GM12875 (cell line): ENCODE results near the gene XXYLT1.

Experiments used
- H3K4me3 ChIP-seq: one replicate; pipeline ENCODE4 v1.5.1; 2011; ENCODE audit warnings: low read depth, low read length, control low read depth
- TF ChIP-seq, protein P1 (sequence below): IDR thresholded peaks from 2 replicates; pipeline ENCODE4 v1.5.1; 2011; ENCODE audit warnings: low read depth, mild to moderate bottlenecking, control low read depth, inconsistent platforms, low read length, moderate library complexity, borderline replicate concordance; ENCODE audit not compliant: insufficient read depth

Gene XXYLT1

GRCh38 chr3:195200010-195200822 lies 70.7 kb downstream of the XXYLT1 start:
- TF ChIP-seq, protein P1, sequence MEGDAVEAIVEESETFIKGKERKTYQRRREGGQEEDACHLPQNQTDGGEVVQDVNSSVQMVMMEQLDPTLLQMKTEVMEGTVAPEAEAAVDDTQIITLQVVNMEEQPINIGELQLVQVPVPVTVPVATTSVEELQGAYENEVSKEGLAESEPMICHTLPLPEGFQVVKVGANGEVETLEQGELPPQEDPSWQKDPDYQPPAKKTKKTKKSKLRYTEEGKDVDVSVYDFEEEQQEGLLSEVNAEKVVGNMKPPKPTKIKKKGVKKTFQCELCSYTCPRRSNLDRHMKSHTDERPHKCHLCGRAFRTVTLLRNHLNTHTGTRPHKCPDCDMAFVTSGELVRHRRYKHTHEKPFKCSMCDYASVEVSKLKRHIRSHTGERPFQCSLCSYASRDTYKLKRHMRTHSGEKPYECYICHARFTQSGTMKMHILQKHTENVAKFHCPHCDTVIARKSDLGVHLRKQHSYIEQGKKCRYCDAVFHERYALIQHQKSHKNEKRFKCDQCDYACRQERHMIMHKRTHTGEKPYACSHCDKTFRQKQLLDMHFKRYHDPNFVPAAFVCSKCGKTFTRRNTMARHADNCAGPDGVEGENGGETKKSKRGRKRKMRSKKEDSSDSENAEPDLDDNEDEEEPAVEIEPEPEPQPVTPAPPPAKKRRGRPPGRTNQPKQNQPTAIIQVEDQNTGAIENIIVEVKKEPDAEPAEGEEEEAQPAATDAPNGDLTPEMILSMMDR: no peak

GRCh38 chr3:195198426-195199346 lies 72.3 kb downstream of the XXYLT1 start:
- H3K4me3 ChIP-seq: no peak overlapping the region
- TF ChIP-seq, protein P1: no peak

More at GRCh38 chr3:195200010-195200822, 70.7 kb downstream of the XXYLT1 start:
- H3K4me3 ChIP-seq: no peak overlapping the region

DNA sequence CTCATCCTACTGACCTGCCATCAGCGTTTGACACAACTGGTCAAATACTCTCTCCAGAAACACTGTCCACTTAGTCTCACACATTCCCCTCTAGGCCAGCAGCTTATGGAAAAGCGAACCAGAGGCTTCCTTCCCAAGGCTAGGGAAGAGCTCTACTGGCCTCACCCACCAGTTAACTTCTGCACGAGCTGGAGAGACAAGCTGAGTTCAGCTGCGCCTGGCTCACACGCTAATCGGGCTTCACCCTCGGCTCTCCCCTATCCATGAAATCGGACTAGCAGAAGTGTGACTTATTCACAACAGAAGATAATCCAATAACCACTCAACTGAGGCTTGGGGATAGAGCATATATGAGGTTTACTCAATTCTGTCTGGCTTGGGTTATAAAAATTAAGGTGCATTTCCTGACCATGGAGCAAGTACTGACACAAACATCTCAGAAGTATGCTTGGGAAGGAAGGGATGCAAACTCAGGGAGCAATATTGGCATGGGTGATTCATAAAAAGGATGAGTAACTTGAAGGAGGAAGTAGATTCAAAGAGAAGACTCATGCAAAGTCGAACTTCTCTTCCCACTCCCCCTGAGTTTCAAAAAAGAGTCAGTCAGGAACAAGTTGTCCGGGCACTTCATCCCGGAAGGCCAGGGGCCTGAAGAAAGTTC lies 73.1 kb downstream of the XXYLT1 start:
- H3K4me3 ChIP-seq: no peak overlapping the region
- TF ChIP-seq, protein P1: no peak

DNA sequence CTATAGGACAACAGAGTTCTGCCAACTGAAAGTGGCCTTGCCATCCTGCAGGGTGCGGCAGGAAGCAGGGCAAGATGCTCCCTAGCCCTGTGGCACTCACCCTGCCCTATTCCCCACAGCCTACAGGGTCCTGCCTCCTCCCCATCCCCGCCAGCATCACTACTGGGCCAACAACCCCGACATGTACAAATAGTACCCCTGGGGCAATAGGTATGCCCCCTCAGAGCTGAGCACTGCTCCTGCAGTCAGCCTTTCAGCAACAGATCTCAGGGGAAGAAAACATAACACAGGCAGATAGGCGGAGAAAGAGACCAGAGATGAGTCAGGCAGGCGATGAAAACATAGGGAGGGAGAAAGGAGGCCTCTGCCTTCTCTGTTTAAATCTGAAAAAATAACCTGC lies 74.7 kb downstream of the XXYLT1 start:
- H3K4me3 ChIP-seq: no peak overlapping the region
- TF ChIP-seq, protein P1: no peak

DNA sequence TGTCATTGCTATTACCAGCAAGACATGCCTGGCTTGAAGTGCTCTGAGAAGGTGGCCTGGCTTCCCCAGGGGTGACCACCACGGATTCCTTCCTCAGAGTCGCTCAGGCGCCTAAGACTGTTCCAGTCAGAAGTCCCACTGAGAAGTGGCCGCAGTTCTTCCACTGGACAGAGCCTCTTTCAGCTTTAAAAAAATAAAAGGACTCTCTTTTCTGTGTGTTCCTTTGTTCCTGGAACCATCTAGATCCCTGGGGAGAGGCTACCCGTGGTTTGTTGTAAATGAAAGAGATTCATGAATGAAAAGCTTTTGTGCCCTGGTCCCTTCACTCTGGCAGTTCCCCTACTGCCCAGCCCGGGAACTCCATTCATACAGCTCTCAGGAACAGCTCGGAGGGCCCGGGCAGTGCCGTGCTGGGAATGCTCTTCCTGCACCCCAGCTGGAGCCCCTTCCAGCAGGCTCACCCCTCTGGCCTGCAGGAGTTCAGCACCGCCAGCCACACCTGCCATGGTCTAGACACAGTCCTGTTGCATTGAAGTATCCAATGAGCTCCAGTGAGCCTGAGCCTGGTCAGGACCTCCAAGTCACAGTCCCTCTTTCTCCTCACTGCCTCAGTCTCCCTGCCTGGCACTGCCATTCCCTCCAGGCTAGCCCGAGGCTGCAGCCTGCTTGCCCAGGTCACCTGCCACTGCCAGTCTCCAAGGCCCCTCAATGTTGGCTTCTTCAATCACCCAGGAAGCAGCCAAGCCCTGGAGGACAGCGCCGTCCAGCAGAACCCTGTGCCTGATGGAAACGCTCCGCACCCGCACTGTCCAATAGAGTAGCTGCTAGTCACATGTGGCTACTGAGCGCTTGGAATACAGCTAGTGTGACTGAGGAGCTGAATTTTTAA lies 75.4 kb downstream of the XXYLT1 start:
- no peak overlapping the region for H3K4me3 ChIP-seq
- TF ChIP-seq, protein P1: no peak

DNA sequence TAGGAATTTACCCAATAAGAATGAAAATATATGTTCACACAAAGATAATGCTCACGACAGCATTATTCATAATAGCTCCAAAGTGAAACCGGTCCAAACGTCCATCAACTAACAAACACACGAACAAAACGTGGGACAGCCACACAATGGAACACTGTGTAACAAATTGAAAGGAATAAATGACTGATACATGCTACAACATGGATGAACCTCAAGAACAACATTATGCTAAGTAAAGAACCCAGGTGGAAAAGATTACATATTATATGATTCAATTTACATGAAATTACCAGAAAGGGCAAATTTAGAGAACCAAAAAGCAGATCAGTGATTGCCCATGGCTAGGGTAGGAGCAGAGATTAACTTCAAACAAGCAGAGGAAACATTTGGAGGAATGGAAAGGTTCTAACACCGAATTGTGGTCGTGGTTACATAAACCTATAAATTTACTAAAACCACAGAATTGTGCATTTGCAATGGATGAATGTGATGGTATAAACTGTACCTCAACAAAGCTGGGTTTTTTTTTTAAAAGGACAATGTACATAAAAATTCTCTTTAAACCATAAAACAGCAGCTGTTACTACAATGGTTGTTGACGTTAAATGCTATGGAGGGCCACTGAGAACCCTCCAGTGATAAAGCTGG lies 76.3 kb downstream of the XXYLT1 start:
- no peak overlapping the region for H3K4me3 ChIP-seq
- TF ChIP-seq, protein P1: no peak
